Gastrocnemius medialis (tissue), 4 donors: ENCODE results near the gene ARHGEF37.

ENCODE experiments used
- CTCF ChIP-seq, 5 experiments: fragments of 450-650 bp in 3 of 5; fragments of 200-600 bp in 2 of 5; sonication (generic) in 2 of 5; IDR thresholded peaks in 4 of 5; conservative IDR thresholded peaks in 1 of 5; 1 replicate in 4 of 5; 2 replicates in 1 of 5; pipeline ENCODE4 v1.5.1; 2016 to 2019; ENCODE audit warnings: antibody characterized with exemption in 5 of 5, mild to moderate bottlenecking in 3 of 5, moderate library complexity in 3 of 5
- POLR2A ChIP-seq, 2 donors: fragments of 450-650 bp; IDR thresholded peaks; one replicate each; pipeline ENCODE4 v1.6.1; 2017; ENCODE audit warnings: antibody characterized with exemption in 2 of 2, mild to moderate bottlenecking in 2 of 2, moderate library complexity in 2 of 2

DNA sequence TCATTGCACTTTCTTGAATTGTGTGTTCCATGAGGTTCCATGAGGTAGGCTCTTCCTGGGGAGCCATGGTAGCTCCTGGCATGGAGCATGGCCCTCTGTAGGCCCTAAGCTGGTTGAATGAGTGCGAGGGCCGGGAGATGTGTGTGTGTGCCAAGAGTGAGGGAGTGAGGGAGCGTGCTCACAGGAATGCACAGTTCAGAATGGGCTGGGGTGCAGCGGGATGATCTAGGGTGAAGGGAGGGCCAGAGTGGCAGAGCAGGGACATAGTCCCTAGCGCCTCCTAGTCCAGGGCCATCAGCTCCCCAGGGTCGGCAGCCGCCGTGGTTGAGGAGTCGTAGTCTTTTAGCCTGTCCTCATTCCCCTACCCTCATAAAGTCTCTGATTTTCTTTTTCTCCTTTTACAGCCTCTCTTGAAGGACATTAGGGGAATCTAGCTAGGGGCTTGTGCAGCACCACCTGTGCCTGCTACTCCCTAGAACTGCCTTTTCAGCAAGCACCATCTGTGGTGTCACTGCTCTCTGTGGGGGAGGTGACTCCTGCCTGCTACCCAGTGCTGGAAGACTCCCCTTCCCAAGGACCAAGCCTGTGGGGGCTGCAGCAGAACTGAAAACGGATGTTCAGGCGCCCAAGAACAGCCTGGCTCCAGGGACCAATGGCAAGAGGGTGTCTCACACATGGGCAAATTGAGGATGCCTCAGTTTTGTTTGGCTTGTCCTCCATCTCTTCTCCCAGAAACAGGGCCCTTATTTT, 83.5 kb downstream of the ARHGEF37 start:
- TF ChIP-seq CTCF (IDR thresholded peaks at IDR 0.05 in 4 of 5, conservative IDR thresholded peaks at IDR 0.05 in 1 of 5) (no peak), POLR2A (IDR thresholded peaks at IDR 0.05) (no peak)
